GM12878 (cell line): ENCODE measurements around the gene MOXD1.

Experiments
- BHLHE40 ChIP-seq, 2 experiments: fragments of 450-650 bp in 1 of 2; IDR thresholded peaks; 2 replicates each; pipeline ENCODE4 v1.6.1; 2011 to 2017; ENCODE audit warnings: low read depth in 2 of 2, borderline replicate concordance in 1 of 2, improper control_type of control experiment in 1 of 2, low read length in 1 of 2, mild to moderate bottlenecking in 1 of 2
- CREB1 ChIP-seq: IDR thresholded peaks from 2 replicates; pipeline ENCODE4 v1.6.1; 2012; ENCODE audit warnings: low read depth, mild to moderate bottlenecking, inconsistent platforms
- DPF2 ChIP-seq: fragments of 450-650 bp; IDR thresholded peaks from 2 replicates; pipeline ENCODE4 v1.6.1; 2017; ENCODE audit warnings: mild to moderate bottlenecking
- KAT2A ChIP-seq: conservative IDR thresholded peaks from 2 replicates; pipeline ENCODE4 v1.6.1; 2011; ENCODE audit warnings: low read depth, low read length; ENCODE audit not compliant: control insufficient read depth
- POLR2A ChIP-seq: IDR thresholded peaks from 2 replicates; pipeline ENCODE4 v1.6.1; 2011; ENCODE audit warnings: low read depth, mild to moderate bottlenecking, low read length
- SRF ChIP-seq, 2 experiments: IDR thresholded peaks; 2 replicates each; pipeline ENCODE4 v1.6.1; 2011; ENCODE audit warnings: low read depth in 2 of 2, low read length in 2 of 2, mild to moderate bottlenecking in 1 of 2, moderate library complexity in 1 of 2
- TF ChIP-seq, protein P1 (sequence below): IDR thresholded peaks from 2 replicates; pipeline ENCODE4 v1.6.1; 2011; ENCODE audit warnings: borderline replicate concordance, low read depth, mild to moderate bottlenecking, moderate library complexity, low read length; ENCODE audit not compliant: insufficient read depth, poor library complexity, severe bottlenecking

DNA sequence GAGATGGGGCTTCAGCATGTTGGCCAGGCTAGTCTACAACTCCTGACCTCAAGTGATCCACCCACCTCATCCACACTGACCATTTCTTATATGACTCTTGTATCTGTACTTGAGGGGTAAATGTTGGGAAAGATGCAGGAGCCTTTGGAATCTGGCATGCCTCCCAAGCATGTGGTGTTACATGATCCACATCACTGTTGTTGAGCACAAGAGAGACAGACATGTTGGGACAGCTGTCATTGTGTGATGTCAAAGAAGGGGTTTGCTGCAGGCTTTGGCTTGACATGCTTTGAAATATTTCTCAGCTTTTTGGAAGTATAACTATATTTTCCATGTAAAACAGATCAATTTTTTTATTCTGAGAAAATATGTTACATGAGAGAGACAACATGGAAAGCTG is 139.9 kb downstream of the MOXD1 start:
- TF ChIP-seq, protein P1, sequence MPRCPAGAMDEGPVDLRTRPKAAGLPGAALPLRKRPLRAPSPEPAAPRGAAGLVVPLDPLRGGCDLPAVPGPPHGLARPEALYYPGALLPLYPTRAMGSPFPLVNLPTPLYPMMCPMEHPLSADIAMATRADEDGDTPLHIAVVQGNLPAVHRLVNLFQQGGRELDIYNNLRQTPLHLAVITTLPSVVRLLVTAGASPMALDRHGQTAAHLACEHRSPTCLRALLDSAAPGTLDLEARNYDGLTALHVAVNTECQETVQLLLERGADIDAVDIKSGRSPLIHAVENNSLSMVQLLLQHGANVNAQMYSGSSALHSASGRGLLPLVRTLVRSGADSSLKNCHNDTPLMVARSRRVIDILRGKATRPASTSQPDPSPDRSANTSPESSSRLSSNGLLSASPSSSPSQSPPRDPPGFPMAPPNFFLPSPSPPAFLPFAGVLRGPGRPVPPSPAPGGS = no peak
- TF ChIP-seq KAT2A = no peak
- no peak for TF ChIP-seq POLR2A
- no peak for TF ChIP-seq CREB1
- no peak for TF ChIP-seq SRF (IDR thresholded peaks at IDR 0.05; ENCODE audit: low read depth in 2 of 2, low read length in 2 of 2)
- TF ChIP-seq DPF2 = no peak
- TF ChIP-seq BHLHE40 (IDR thresholded peaks at IDR 0.05; ENCODE audit: borderline replicate concordance in 1 of 2, low read depth in 2 of 2, low read length in 1 of 2) = no peak
